ENCODE results near the gene TMUB2. TPM values are rescaled to one million over a fixed set of nuclear protein-coding genes. Genes with fewer than 3 reads are reported as not detected.

The TMUB2 gene
- total and polyA plus RNA-seq, 2 donors from 2014 or later = 37.7 to 39.2 TPM

DNA sequence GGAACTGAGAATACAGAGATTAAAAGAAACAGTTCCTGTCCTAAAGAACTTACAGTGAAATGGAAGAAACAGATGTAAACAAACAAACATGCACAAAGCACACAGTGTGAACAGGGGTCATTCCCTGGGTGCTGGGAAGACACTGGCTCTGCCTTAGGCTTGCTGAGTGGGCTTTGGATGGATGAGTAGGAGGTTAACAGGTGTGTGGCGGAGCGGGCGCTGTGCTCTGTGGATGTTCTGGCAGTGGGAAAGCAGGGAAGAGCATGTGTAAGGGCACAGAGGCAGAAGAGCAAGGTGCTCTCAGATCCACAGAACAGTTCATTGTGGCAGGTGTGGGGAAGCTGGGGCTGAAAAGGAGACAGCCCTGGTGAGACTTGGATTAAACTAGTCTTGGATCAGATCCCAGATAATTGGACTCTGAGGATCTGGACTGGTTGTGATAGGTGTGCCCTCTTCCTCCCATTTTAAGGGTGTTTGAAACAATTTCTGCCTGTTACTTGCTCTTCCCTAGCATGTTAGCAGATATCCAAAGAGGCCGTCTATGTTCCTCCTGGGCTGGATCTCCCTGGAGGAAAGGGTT lies 36.9 kb upstream of the TMUB2 start:
- Histone ChIP-seq H3K4me3 (ENCODE audit: low read length in 3 of 3) (no peak overlapping the region), H3K4me1 (ENCODE audit: control insufficient read depth in 2 of 3, insufficient read depth in 2 of 3, low read depth in 1 of 3, low read length in 3 of 3) (no peaks in the 10 kb centered on the region), H3K27ac (ENCODE audit: low read depth in 2 of 2, low read length in 2 of 2) (no peak overlapping the region), H3K36me3 (ENCODE audit: control insufficient read depth in 2 of 3, insufficient read depth in 3 of 3, low read length in 3 of 3) (peaks cover 0 to 2% (median 0%) of the 10 kb centered on the region in 3 donors), H3K27me3 (ENCODE audit: control insufficient read depth, insufficient read depth, low read length) (no peaks in the 10 kb centered on the region), H3K9me3 (ENCODE audit: control insufficient read depth in 2 of 3, insufficient read depth in 1 of 3, low read length in 3 of 3) (no peaks in the 10 kb centered on the region), H3K9ac (ENCODE audit: low read length in 3 of 3) (no peak overlapping the region)
- DNase-seq (no peak), FAIRE-seq (no peak)
- no peak for TF ChIP-seq CTCF (IDR thresholded peaks at IDR 0.05; ENCODE audit: borderline replicate concordance, extremely low read depth, insufficient read depth)
- intact Hi-C loops (cut with DNase I) = no loop called here

- Histone ChIP-seq H3K27ac (ENCODE audit: low read depth in 2 of 2, low read length in 2 of 2) (no peak overlapping the region), H3K36me3 (ENCODE audit: control insufficient read depth in 2 of 3, insufficient read depth in 3 of 3, low read length in 3 of 3) (peaks cover 0 to 2% (median 0%) of the 10 kb centered on the region in 3 donors), H3K27me3 (ENCODE audit: control insufficient read depth, insufficient read depth, low read length) (no peaks in the 10 kb centered on the region), H3K9ac (ENCODE audit: low read length in 3 of 3) (no peak overlapping the region), H3K4me1 (ENCODE audit: control insufficient read depth in 2 of 3, insufficient read depth in 2 of 3, low read depth in 1 of 3, low read length in 3 of 3) (no peaks in the 10 kb centered on the region), H3K9me3 (ENCODE audit: control insufficient read depth in 2 of 3, insufficient read depth in 1 of 3, low read length in 3 of 3) (no peaks in the 10 kb centered on the region), H3K4me3 (ENCODE audit: low read length in 3 of 3) (no peak overlapping the region)
- no peak for DNase-seq
- TF ChIP-seq CTCF (IDR thresholded peaks at IDR 0.05; ENCODE audit: borderline replicate concordance, extremely low read depth, insufficient read depth) = no peak
- no peak for FAIRE-seq
- intact Hi-C loops (cut with DNase I) = no loop called here
Measured at GRCh38 chr17:44152875-44153274, 33.9 kb upstream of the TMUB2 start.

- Histone ChIP-seq H3K9ac (ENCODE audit: low read length in 3 of 3) (no peak overlapping the region), H3K27me3 (ENCODE audit: control insufficient read depth, insufficient read depth, low read length) (no peaks in the 10 kb centered on the region), H3K27ac (ENCODE audit: low read depth in 2 of 2, low read length in 2 of 2) (no peak overlapping the region), H3K36me3 (ENCODE audit: control insufficient read depth in 2 of 3, insufficient read depth in 3 of 3, low read length in 3 of 3) (peaks cover 0 to 2% (median 0%) of the 10 kb centered on the region in 3 donors), H3K9me3 (ENCODE audit: control insufficient read depth in 2 of 3, insufficient read depth in 1 of 3, low read length in 3 of 3) (no peaks in the 10 kb centered on the region), H3K4me3 (ENCODE audit: low read length in 3 of 3) (no peak overlapping the region), H3K4me1 (ENCODE audit: control insufficient read depth in 2 of 3, insufficient read depth in 2 of 3, low read depth in 1 of 3, low read length in 3 of 3) (no peaks in the 10 kb centered on the region)
- no peak for DNase-seq
- intact Hi-C loops (cut with DNase I) = no loop called here
- FAIRE-seq = no peak
- no peak for TF ChIP-seq CTCF (IDR thresholded peaks at IDR 0.05; ENCODE audit: borderline replicate concordance, extremely low read depth, insufficient read depth)
Measured at GRCh38 chr17:44155488-44155887, 31.3 kb upstream of the TMUB2 start.

Measured in kidney (tissue), 14 donors.